DMS114 treated with DMSO at 0.1 percent for 48 hours (cell line): Measurements from ENCODE around the gene SMPD2.

Source experiments
- DNase-seq: peaks from one replicate; lab custom pipeline; 2025; ENCODE audit not compliant: unreplicated experiment; lab: John Stamatoyannopoulos, UW

The SMPD2 gene

DNA sequence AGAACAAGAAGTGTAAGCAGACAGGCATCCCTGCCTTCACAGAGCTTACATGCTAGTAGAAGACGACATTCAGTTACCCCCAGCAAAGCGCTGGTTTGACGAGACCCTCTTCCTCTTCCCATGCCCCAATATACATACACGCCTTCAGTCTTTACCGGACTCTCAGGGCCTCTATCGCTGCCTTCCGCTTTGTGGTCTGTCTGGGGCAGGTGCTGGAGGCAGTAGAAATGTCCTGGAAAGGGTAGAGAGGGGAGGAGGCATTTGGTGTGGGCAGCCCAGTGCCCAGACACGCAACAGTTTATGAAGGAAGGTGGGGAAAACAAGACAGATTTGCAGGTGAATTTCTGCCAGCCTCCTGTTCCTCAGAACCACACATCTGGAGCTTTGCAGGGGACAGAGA, 6.0 kb downstream of the SMPD2 start:
- no peak for DNase-seq

DNA sequence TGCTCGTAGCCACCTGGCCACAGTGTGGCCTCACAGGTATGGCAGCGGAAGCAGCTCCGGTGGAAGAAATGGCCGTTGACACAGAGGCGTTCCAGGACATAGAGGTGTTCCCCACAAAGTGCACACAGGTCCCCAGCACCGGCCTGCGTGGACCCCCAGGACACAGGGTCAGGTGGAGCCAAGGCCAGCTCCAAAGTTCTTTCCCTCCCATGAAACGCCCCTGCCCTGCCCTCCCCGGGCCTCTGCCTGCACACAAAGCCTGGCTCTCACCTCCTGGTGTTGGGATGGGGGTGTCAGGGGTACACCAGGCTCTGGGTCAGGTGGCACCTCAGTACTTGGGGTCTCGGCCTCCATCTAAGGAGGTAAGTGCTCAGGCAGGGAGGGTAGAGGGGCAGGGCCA, 6.6 kb downstream of the SMPD2 start:
- DNase-seq: no peak

DNA sequence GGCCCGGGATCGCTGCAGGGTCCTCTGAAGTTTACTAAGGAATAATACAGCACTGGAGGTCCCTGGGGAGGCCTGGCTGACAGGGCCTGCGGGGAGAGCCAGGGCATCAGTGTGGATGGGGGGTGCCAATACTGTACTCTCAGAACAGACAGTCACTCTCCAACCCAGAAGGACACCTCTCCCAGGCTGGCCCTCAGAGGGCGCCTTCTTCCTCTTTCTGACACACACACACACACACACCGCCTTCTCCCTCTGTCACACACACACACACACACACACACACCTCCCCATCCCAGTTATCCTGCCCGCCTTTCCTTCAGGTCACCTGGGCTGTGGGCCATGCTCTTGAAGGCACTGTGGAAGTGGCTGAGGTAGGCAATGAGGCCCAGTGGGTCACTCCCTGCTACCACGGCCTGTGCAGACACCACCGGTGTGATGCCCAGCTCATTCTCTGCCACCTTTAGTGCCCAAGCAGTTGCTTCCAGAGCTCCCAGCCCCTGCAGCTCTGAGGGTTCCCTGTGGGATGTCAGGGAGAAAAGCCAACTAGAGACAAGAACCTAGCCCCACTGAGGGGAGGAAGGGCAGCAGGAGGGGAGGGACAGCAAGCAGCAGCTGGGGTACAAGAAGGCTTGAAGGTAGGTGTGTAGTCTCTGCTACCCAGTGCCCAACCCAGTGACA, 7.5 kb downstream of the SMPD2 start:
- DNase-seq: peak; percentile 9

DNA sequence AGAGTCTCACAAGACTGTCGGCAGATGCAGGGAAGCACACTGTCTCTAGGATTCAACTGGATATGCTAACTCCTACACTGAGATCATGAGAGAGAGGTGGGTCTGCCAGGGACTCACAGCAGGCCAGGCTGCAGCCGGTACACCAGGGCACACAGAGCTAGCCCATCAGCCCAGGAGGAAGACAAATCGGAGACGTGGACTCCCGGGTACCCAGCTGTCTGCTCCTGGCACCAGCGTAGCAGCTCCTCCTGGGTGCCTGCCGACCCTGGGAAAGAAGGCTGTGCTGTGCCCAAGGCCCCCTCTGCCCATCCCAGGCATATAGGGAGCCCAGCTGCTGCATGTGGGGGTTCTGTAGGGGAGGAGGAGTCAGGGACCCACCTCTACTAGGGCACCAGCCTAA, 8.1 kb downstream of the SMPD2 start:
- no peak for DNase-seq

DNA sequence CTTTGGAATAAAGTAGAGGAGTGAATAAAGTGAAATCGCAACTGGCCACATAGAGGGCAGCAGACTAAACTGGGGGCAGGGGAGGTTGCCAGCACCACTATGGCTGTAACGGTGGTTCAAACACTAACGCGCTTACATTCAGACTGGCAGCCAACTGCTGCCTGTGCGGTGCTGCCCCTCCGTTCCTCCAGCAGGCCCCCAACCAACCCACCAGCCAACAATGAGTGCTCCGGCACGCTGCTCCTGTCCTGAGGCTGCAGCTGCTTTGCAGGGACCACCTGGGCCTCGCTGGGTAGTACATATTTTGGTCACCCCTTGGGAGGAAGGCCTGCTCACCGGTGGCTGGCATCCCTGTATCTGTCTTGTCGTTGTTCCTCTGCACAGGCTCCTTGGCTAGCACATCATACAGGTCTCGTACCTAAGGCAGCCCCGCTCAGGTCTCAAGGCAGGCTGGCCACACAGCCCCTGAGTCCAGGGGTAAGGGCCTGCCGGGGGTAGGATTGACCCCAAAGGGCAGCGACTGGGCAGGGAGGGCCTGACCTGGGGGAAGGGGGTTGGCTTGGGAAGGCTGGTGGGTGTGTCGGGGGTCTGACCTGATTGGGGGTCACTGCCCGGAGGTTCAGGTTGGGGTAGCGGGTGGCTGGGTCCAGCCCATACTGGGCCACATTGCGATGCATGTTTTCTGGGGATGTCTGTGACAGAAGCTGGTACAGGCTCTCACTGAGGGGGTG, 8.7 kb downstream of the SMPD2 start:
- DNase-seq: no peak

DNA sequence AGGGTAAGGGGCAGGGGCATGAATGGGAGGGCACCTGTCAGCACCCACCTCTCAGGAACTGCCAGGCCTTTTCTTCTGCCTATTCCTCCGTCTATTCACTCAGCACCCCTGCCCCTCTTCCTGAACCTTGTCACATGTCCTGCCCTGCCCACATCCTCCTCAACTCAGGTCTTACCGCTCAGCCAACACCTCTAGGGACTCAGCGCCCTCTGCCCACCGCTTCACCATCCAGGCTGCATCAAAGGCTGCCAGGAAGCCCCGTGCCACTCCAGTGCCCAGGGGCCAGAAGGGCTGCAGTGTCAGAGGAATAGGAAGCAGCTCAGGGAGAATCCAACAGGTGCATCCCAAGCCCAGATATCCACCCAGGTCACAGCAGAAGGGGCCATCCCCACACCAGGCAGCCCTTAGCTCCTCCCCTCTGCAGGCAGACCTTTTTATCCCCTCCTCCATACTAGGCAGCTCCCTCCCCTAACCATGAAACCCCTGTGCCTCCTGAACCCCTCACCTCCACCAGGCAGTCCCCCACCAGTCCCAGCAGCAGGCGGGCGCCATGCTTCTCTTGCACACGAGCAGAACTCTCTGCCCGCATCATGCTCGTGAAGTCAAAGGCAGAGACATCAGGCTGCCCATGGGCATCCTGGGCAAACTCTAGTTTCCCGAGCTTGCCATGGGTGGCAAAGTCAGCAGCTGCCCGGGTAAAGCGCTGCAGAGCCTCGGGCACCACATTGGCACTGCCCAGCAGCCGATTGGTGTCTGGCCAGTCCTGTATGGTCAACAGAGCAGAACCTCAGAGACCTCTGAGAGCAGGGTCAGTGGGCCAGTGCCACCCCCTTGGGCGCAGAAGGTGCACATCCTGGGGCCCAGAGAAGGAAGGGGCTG, 9.5 kb downstream of the SMPD2 start:
- DNase-seq: no peak

DNA sequence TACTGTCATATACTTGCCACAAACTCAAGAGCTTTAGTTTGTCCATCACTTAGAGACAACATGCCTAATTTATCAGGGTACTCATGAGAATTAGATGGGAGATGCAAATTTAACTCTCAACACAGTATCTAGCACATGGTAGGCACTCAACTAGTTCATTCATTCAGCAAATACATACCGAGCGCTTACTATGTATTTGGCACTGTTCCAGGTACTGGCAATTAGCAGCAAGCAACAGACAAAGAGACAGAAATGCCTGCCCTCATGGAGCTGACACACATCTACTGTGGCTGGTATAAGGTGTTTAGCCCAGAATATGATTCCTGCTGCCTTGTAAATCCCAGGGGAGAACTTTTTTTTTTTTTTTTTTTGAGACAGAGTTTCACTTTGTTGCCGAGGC, 10.3 kb downstream of the SMPD2 start:
- DNase-seq: no peak

DNA sequence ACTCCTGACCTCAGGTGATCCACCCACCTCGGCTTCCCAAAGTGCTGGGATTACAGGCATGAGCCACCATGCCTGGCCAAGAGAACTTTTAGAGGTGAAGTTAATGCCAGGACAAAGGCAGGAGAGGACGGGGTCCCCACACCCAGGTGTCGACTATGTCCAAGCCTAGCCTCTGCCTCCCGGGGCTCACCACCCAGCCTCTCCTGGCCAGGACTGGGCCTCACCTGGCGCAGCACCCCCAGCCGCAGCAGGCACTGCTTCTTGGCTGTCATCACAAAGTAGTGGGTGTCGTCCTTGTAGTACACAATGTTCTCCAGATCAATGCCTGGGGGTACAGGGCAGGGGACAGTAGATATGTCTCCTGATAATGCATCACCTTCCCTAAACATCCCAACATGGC, 10.9 kb downstream of the SMPD2 start:
- DNase-seq: no peak

DNA sequence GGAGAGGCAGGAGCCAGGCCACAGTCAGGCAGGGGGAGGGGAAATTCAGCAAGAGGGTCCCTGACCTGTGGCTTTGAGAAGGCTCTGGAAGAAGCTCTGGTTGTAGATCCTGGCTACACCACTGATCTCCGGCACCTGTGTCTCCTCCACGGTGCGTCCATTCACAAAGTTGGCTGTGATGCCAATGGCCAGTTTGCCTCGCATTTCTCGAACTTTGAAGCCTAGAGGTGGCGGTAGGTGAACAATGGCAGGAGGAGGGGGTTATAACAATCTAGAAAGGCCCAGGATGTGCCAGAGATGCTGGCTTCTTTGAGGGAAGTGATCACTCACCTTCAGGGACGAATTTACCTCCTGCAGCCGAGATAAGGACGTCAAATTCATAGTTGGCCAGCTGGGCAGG, 11.7 kb downstream of the SMPD2 start:
- DNase-seq: no peak

DNA sequence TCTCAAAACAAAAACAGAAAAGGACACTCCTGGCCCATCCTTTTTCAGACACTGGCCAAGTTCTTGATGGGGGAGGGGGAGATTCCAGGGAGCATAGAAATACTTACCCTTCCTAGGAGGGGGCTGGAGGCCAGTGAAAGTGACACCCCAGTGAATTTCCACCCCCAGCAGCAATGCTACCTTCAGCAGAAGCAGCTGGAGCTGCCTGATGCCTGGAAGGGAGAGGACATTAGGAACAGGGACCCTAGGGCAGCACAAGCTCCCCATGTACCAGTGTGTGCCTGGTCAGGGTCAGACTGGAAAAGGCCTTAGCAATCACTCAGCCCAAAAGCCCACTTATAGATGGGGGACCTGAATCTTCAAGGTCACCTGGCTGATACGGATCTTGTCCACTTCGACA, 12.6 kb downstream of the SMPD2 start:
- no peak for DNase-seq

DNA sequence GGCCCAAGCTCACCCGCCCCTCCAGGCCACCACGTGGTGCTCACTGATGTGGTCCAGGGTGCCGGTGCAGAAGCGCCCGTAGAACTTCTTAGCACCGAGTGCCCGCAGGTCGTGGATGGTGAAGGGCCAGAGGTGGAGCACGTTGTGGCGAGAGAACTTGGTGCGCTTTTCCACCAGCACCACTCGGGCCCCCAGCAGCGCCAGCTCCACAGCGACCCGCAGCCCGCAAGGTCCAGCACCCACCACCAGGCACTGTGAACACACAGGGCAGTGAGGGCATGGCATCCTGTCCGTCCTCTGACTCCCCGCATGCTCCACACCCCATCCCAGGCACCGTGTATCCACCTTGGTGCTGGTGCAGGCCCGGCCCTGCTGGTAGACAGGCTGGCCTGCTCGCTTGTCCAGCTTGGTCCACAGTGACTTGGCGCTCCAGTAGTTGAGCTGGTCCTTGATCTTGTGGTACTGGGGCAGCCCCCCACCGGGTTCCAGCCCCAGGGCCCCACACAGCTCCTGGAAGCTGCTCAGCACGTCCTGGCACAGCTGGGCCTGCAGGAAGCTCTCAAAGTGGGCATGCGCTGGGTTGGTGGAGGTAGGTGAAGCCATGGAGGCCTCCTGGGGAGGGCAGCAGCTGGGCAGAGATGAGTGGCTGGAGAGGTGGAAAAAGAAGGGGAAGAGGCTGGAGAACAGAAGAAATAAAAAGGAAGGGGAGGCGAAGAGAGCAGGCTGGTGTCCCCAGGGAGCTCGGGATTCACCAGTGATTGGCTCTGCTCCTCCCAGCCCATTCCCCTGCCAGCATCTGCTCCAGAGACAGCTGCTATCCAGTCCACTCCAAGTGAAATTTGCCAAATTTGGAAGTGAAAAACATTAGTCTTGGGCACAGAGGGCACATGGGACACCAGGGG, 13.3 kb downstream of the SMPD2 start:
- no peak for DNase-seq

DNA sequence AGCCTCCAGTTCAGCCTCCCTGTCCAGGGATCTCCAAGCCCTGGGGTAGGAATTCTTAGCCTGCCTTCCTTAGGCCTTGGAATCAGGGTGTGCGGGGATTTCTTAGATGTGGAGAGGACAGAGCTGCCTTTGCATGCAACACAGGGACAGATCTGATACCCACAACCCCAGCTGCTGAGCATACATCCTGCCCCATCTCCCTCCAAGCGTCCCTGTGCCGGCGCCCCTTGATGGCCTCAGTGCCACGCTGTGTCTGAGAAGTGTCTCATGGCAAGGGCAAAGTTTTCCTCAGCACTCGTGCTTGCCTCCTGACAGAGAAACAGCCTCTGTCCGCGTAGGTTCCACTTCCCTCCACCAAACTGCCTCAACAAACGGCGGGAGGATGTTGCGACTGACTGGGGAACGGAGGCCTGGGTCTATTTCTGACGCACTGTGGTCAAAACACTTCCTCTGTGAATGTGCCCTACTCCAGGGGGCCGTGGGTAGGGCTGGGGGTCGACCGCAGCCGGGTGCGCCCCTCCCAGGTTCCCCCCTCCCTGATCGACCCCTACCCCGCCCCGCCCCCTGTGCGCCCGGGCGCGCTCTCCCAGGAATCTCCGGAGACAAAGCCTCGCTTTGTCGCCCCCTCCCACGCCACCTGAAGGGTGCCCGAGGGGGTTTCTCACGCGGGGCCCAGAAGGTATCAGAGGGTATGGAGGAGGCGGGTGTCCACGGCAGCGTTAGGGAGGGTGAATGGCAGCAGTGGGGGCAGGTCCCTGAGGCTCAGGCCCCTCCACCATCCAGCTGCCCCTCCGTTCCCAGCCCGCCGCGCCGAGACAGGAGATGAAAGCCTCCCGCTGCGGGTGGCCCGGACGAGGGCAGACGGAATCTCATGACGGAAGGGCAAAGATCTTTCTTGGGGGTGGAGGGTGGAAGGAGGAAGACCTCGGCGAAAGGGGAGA, 14.2 kb downstream of the SMPD2 start:
- no peak for DNase-seq

DNA sequence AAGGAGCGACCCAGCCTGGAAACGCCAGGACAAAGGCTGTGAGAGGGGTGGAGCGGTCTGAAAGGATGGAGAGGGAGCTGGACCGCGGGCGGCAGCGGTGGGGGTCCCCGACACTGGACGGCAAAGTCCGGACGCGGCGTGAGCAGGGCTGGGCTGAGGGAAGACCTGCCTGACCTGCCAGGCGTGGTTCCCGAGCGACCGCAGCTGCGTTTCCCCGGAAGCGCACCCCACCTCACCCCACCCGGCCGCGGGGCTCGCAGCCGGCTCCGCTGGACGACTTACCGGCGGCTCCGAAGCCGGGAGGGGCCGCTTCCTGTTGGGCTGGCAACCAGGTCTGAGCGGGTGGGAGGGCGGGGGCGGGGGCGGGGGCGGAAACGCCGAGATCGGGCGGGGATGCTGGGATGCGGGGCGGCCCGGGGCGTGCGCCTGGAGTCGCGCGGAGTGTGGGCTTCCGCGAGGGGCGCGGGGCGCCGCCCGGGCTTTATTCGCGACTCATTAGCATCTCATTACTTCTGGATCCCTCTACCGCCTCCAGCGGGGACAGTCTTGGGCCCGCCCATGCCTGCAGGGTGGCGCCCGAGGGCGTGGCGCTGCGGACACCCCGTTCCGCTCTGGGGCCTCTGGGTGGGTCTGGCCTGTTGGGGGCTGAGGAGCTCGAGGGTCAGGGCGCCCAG, 15.1 kb downstream of the SMPD2 start, which contains the start of gene MICAL1:
Gene MICAL1, minus strand, starts transcription at position 336 of the 674 bp plus-strand sequence. CDS start 1,576 bp downstream, outside the sequence.
- DNase-seq: no peak

DNA sequence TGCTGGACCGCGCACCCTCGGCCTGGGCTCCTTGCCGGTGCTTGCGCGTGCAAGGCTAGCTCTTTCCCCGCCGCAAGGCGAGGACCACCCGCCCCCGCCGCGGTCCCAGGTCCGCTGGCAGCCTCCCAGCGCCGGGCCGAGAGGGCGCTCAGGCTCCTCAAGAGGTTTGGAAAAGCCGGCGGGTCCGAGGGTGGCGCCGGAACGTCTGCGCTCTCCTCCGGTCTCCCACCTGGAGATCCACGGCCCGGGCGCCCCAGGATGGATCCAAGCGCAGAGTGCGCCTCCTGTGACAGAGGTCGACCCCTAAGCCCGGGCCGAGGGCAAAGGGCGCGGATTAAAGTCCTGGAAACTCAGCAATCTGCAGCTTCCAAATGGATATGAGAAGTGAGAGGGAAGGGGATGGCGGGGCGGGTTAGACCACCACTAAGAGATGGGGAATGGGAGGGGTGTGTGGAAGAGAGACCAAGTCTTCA, 15.6 kb downstream of the SMPD2 start:
- no peak for DNase-seq

DNA sequence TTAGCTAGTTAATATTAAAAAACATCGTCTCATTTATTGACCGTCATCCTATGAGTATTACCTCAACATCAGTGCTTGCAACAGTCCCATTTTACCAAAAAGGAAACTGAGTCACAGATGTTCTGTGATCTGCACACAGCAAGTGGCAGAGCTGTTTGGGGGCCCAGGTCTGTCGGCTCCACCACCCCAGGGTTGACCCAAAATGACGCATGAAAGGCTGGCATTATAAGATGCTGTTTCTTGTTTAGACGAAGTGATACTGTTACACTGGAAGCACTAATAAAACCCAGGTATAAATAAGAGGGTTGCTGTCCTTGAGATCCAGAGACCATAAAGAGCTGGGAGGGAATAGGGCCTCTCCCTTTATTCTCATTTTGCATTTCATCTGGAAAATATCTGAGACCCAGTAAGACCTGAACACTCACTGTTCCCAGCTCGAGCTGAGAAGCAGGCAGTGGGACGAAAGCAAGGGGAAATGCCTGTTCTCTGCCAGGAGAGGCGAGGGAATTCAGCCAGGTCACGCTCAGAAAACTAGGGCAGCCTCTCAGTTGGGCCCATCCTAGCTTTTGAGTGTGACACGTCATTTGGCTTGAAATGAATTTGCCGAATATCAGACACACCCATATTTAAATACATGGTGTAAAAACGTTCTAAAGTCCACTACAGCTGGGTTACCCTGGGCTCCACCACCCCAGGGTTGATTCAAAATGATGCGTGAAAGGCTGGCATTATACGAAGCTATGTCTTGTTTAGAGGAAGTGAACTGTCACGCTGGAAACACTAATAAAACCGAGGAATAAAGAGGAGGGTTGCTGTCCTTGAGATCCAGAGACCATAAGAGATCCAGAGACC, 16.4 kb downstream of the SMPD2 start:
- no peak for DNase-seq

DNA sequence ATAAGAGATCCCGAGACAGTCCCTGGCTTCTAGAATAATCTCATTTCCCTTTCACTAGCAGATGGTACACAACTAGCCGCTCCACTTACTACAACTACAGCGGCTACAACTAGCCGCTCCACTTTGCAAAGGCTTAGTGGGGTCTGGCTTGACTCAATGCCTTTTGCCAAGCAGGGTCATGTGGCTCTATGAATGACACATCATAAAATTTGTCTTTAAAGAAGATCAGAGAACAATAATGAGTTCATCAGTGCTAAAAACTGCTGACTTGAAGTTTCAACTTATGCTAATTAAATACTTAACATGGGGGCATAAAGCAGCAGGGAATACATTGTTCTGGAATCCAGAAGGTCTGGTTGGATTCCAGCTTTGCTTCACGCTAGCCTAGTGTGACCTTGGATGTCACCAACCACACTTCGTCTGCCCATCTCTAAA, 17.1 kb downstream of the SMPD2 start:
- no peak for DNase-seq

DNA sequence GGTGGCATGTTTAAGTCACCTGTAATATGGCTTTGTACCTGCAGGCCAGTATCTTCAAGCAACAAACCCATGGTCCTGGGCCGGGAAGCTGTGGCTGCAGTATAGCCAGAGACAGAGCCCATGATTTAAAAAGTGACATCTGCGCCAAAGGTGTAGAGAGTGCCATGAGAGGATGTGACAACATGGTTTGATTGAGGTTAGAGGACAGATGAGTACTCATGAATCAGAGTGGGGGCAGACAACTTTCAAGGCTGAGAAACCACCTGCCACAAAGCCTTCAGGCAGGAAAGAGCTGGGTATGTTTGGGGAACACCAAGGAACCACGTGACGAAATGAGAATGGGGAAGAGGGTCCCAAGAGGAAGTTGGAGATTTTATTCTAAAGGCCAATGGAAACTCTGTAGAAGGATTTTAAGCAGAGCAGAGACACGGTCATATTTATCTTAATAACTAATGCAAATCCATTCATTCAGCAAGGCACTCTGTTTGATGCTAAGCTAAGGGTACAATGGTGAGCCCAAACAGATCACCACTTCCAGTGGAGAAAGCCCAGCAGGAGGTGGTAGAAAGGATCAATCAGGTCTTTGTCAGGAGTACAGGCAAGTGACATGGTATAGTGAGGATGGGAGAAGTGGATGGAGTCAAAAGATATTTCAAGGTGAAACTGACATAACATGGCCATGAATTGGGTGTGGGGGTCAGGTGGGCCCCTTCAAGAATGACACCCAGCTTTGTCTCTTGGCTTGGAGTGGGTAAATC, 18.4 kb downstream of the SMPD2 start:
- DNase-seq: no peak
